ENCODE results near the gene FSCN2. TPM values are rescaled to one million over a fixed set of nuclear protein-coding genes. Genes with fewer than 3 reads are reported as not detected.

Gene FSCN2
- polyA plus RNA-seq, 1 donor (not counting 4 experiments of a cell fraction or from before 2014, with no cell fraction given), result not detected

DNA sequence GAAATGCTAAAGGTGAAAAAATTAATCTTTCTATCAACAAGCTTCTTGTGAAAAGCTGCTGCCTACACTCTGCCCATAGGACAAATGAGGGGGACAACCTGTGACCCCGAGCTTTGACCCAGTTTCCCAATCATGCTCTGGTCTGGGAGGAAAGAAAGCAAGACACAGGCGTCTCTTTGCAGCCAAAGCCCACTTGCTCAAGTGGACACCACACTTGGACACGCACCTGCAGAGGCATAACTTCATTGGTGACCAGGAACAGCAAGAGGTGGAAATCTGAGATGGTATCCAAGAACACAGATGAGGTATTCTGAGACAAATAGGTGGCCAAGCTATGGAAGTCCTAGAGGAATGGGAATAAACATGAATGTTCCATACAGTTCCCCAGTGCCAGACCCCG is 39.0 kb downstream of the FSCN2 start:
- peak overlapping the region in 1 of 3 experiments; percentile 18 for H3K4me3 ChIP-seq (ENCODE audit: control insufficient read depth in 2 of 3, extremely low read depth in 1 of 3, insufficient read depth in 2 of 3, low read depth in 1 of 3, low read length in 3 of 3)

DNA sequence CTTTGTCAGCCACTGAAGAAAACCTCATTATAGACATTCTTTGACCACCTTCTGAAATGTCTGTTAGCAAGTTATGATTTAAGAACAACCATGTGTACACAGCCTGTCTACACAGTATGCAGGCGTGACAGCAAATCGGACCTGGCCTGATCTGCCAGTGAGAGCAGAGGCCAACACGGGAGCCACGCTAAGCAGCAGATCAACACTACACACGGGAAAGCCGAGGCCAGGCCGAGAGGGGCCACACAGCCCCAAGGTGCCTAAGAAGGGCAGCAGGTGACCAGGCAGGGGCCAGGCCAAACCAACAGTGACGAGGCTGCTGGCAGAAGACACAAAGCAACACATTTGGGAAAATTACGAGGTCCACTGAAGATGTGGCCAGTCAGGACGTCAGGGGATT is 40.2 kb downstream of the FSCN2 start:
- Histone ChIP-seq H3K36me3 (ENCODE audit: control insufficient read depth in 2 of 2, extremely low read depth in 1 of 2, insufficient read depth in 2 of 2, low read length in 2 of 2) (peaks cover 38 to 60% of the 10 kb centered on the region in 2 experiments), H3K4me2 (ENCODE audit: control insufficient read depth, extremely low read depth, insufficient read depth, low read depth, low read length) (no peak overlapping the region), H2AFZ (ENCODE audit: control insufficient read depth, low read length) (no peak overlapping the region), H3K4me1 (ENCODE audit: control insufficient read depth, extremely low read depth, insufficient read depth, low read length) (peaks cover 29% of the 10 kb centered on the region), H3K9me1 (ENCODE audit: control insufficient read depth, extremely low read depth, insufficient read depth, low read length) (peaks cover 2% of the 10 kb centered on the region), H3K4me3 (ENCODE audit: control insufficient read depth in 2 of 3, extremely low read depth in 1 of 3, insufficient read depth in 2 of 3, low read depth in 1 of 3, low read length in 3 of 3) (no peak overlapping the region), H3K79me2 (ENCODE audit: control insufficient read depth, insufficient read depth, low read length) (peaks cover 3% of the 10 kb centered on the region), H3K9ac (ENCODE audit: control insufficient read depth, extremely low read depth, insufficient read depth, low read length) (no peak overlapping the region), H3K9me3 (ENCODE audit: control insufficient read depth, low read depth, low read length) (no peaks in the 10 kb centered on the region), H4K20me1 (ENCODE audit: control insufficient read depth, extremely low read depth, insufficient read depth, low read length) (peaks cover 3% of the 10 kb centered on the region), H3K27me3 (ENCODE audit: control insufficient read depth, extremely low read depth, insufficient read depth, low read length) (no peaks in the 10 kb centered on the region), H3K27ac (ENCODE audit: control insufficient read depth, insufficient read depth, low read length) (no peak overlapping the region)
- no peak for TF ChIP-seq EZH2 (IDR thresholded peaks at IDR 0.05; ENCODE audit: low read length)
- TF ChIP-seq, protein P1, sequence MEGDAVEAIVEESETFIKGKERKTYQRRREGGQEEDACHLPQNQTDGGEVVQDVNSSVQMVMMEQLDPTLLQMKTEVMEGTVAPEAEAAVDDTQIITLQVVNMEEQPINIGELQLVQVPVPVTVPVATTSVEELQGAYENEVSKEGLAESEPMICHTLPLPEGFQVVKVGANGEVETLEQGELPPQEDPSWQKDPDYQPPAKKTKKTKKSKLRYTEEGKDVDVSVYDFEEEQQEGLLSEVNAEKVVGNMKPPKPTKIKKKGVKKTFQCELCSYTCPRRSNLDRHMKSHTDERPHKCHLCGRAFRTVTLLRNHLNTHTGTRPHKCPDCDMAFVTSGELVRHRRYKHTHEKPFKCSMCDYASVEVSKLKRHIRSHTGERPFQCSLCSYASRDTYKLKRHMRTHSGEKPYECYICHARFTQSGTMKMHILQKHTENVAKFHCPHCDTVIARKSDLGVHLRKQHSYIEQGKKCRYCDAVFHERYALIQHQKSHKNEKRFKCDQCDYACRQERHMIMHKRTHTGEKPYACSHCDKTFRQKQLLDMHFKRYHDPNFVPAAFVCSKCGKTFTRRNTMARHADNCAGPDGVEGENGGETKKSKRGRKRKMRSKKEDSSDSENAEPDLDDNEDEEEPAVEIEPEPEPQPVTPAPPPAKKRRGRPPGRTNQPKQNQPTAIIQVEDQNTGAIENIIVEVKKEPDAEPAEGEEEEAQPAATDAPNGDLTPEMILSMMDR (optimal IDR thresholded peaks at IDR 0.05 in 1 of 3, IDR thresholded peaks at IDR 0.05 in 1 of 3, conservative IDR thresholded peaks at IDR 0.05 in 1 of 3; ENCODE audit: extremely low read depth in 1 of 3, insufficient read depth in 2 of 3, low read length in 3 of 3), result no peak
- dilution Hi-C loops (cut with MboI; ENCODE audit: extremely low pct_ligation_motif_present, low sequenced_read_pairs), result no loop called here
- FAIRE-seq (no peak), DNase-seq (ENCODE audit: low read depth, low spot score) (no peak)

More for the DNA sequence above, 39.0 kb downstream of the FSCN2 start:
- Histone ChIP-seq H3K9me1 (ENCODE audit: control insufficient read depth, extremely low read depth, insufficient read depth, low read length) (peaks cover 2% of the 10 kb centered on the region), H3K4me1 (ENCODE audit: control insufficient read depth, extremely low read depth, insufficient read depth, low read length) (peaks cover 26% of the 10 kb centered on the region), H3K79me2 (ENCODE audit: control insufficient read depth, insufficient read depth, low read length) (peaks cover 3% of the 10 kb centered on the region), H3K36me3 (ENCODE audit: control insufficient read depth in 2 of 2, extremely low read depth in 1 of 2, insufficient read depth in 2 of 2, low read length in 2 of 2) (peaks cover 38 to 62% of the 10 kb centered on the region in 2 experiments), H3K4me2 (ENCODE audit: control insufficient read depth, extremely low read depth, insufficient read depth, low read depth, low read length) (peak overlapping the region; percentile 84), H3K9ac (ENCODE audit: control insufficient read depth, extremely low read depth, insufficient read depth, low read length) (no peak overlapping the region), H3K27ac (ENCODE audit: control insufficient read depth, insufficient read depth, low read length) (no peak overlapping the region), H2AFZ (ENCODE audit: control insufficient read depth, low read length) (no peak overlapping the region), H4K20me1 (ENCODE audit: control insufficient read depth, extremely low read depth, insufficient read depth, low read length) (peaks cover 3% of the 10 kb centered on the region), H3K9me3 (ENCODE audit: control insufficient read depth, low read depth, low read length) (no peaks in the 10 kb centered on the region), H3K27me3 (ENCODE audit: control insufficient read depth, extremely low read depth, insufficient read depth, low read length) (no peaks in the 10 kb centered on the region)
- DNase-seq (ENCODE audit: low read depth, low spot score) (no peak), FAIRE-seq (no peak)
- dilution Hi-C loops (cut with MboI; ENCODE audit: extremely low pct_ligation_motif_present, low sequenced_read_pairs), result no loop called here
- TF ChIP-seq, protein P1 (optimal IDR thresholded peaks at IDR 0.05 in 1 of 3, IDR thresholded peaks at IDR 0.05 in 1 of 3, conservative IDR thresholded peaks at IDR 0.05 in 1 of 3; ENCODE audit: extremely low read depth in 1 of 3, insufficient read depth in 2 of 3, low read length in 3 of 3), result no peak
- TF ChIP-seq EZH2 (IDR thresholded peaks at IDR 0.05; ENCODE audit: low read length), result no peak
